Measurements from ENCODE around the gene CETP.

CETP gene

DNA sequence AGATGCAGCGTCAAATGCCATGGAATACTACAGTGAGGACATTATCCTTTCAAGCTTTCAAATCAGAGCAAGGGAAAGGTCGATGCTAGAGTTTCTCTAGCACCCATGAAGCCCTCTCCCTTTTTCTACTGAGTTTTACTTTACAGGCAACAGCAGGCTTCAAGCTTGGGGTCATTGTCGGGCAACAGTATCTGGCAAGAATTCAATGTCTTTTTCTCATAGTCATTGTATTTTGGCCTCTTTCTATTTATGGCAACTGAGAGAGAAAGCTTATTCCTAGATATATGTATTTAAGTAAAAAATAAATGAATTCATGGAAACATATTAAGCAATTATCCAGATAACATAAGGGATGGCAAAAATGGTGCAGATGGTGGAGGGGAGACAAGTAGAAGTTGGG, 364 bp upstream of the CETP start:
- Histone ChIP-seq H3K4me3 (ENCODE audit: low read depth, low read length) (no peak overlapping the region), H2AFZ (ENCODE audit: low read length, unreplicated experiment) (no peak overlapping the region), H3K36me3 (ENCODE audit: insufficient read depth, low read length) (no peaks in the 10 kb centered on the region), H3K27ac (ENCODE audit: low read depth, low read length) (peak overlapping the region; percentile 33; the same call in 1 of the 2 replicates), H3K79me2 (ENCODE audit: control insufficient read depth, insufficient read depth, low read length, unreplicated experiment) (no peaks in the 10 kb centered on the region), H3K27me3 (ENCODE audit: insufficient read depth, low read length) (no peaks in the 10 kb centered on the region), H3K4me1 (ENCODE audit: control insufficient read depth, insufficient read depth, low read length, unreplicated experiment) (peaks cover 37% of the 10 kb centered on the region)

GRCh38 chr16:56964243-56965148, 2.7 kb downstream of the CETP start:
- Histone ChIP-seq H3K27me3 (ENCODE audit: insufficient read depth, low read length) (no peaks in the 10 kb centered on the region), H3K79me2 (ENCODE audit: control insufficient read depth, insufficient read depth, low read length, unreplicated experiment) (no peaks in the 10 kb centered on the region), H3K4me1 (ENCODE audit: control insufficient read depth, insufficient read depth, low read length, unreplicated experiment) (peaks cover 40% of the 10 kb centered on the region), H3K36me3 (ENCODE audit: insufficient read depth, low read length) (no peaks in the 10 kb centered on the region), H3K4me3 (ENCODE audit: low read depth, low read length) (no peak overlapping the region), H2AFZ (ENCODE audit: low read length, unreplicated experiment) (no peak overlapping the region), H3K27ac (ENCODE audit: low read depth, low read length) (peak overlapping the region; percentile 95)

DNA sequence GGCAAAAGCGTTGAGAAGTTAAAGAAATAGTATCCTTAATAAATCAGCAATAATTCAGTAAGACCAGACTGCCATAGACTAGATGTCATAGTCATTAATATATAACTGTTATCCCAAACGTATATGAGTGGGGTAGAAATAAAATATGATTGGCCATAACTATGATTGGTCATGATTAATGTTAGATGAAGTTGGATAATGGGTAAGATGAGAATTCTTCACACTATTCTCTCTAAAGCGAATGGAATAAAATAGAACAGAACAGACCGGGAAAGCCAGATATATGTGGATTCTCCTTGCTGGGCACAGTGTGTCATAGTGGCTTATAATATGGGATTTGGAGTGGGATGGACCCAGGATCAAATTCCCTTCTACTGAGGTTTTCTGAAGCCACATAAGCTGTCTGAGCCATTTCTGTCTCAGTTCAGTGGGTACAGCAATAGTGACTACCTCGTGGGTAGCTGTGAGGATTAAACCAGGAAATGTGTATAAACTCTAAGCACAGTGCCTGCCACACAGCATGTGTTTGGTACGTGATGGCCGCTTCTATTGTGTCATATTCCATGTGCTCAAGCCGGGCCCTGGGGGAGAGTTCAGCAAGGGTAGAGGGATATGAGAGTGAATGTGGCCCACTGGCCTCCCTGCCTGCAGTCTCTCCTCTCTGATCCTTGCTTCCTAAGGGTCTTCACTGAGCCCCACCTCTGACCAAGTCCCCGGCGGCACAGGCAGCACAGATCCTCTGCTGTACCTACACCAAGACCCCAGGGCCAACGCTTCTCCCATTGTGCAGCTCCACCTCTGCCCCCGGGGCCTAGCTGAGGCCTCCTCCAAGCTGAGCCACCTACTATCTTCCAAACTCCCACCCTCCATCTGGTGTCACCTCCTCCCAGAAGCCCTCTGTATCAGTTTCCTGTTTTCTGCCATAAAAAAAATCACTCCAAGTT, 3.7 kb downstream of the CETP start:
- H3K27ac ChIP-seq (ENCODE audit: low read depth, low read length): peak overlapping the region; percentile 95
- H3K27me3 ChIP-seq (ENCODE audit: insufficient read depth, low read length): no peaks in the 10 kb centered on the region
- no peaks in the 10 kb centered on the region for H3K36me3 ChIP-seq (ENCODE audit: insufficient read depth, low read length)
- 0 out of 2 replicates have a peak overlapping the region, but pooled peaks have one; percentile 1 for H3K4me3 ChIP-seq (ENCODE audit: low read depth, low read length)
- no peaks in the 10 kb centered on the region for H3K79me2 ChIP-seq (ENCODE audit: control insufficient read depth, insufficient read depth, low read length, unreplicated experiment)
- H2AFZ ChIP-seq (ENCODE audit: low read length, unreplicated experiment): peak overlapping the region; percentile 30
- peaks cover 40% of the 10 kb centered on the region for H3K4me1 ChIP-seq (ENCODE audit: control insufficient read depth, insufficient read depth, low read length, unreplicated experiment)

- H3K4me1 ChIP-seq (ENCODE audit: control insufficient read depth, insufficient read depth, low read length, unreplicated experiment): peaks cover 35% of the 10 kb centered on the region
- H2AFZ ChIP-seq (ENCODE audit: low read length, unreplicated experiment): peak overlapping the region; percentile 30
- H3K36me3 ChIP-seq (ENCODE audit: insufficient read depth, low read length): no peaks in the 10 kb centered on the region
- H3K27me3 ChIP-seq (ENCODE audit: insufficient read depth, low read length): no peaks in the 10 kb centered on the region
- peak overlapping the region; percentile 95 for H3K27ac ChIP-seq (ENCODE audit: low read depth, low read length)
- no peak overlapping the region for H3K4me3 ChIP-seq (ENCODE audit: low read depth, low read length)
- H3K79me2 ChIP-seq (ENCODE audit: control insufficient read depth, insufficient read depth, low read length, unreplicated experiment): no peaks in the 10 kb centered on the region
Measured at GRCh38 chr16:56966093-56966475, 4.3 kb downstream of the CETP start.

GRCh38 chr16:56967733-56968132, 6.0 kb downstream of the CETP start:
- H3K27me3 ChIP-seq (ENCODE audit: insufficient read depth, low read length): no peaks in the 10 kb centered on the region
- H3K79me2 ChIP-seq (ENCODE audit: control insufficient read depth, insufficient read depth, low read length, unreplicated experiment): no peaks in the 10 kb centered on the region
- no peak overlapping the region for H3K27ac ChIP-seq (ENCODE audit: low read depth, low read length)
- H2AFZ ChIP-seq (ENCODE audit: low read length, unreplicated experiment): no peak overlapping the region
- peaks cover 26% of the 10 kb centered on the region for H3K4me1 ChIP-seq (ENCODE audit: control insufficient read depth, insufficient read depth, low read length, unreplicated experiment)
- H3K36me3 ChIP-seq (ENCODE audit: insufficient read depth, low read length): no peaks in the 10 kb centered on the region
- no peak overlapping the region for H3K4me3 ChIP-seq (ENCODE audit: low read depth, low read length)

DNA sequence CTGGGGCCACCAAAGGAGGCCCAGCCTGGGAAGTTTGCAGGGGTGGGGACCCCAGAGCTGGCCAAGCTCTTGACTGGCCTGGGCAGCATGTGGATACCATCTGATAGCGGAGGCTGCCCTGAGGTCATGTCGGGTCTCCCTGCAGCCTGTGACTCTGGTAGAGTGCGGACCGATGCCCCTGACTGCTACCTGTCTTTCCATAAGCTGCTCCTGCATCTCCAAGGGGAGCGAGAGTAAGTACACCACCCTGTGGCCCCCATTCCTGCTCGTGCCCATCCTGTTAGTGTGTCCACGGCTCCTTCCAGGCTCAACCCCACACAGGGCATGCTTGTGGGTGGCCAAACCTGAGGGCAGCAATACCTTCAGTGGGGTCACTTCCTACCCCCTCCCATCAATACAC, 8.0 kb downstream of the CETP start:
- Histone ChIP-seq H2AFZ (ENCODE audit: low read length, unreplicated experiment) (no peak overlapping the region), H3K36me3 (ENCODE audit: insufficient read depth, low read length) (no peaks in the 10 kb centered on the region), H3K79me2 (ENCODE audit: control insufficient read depth, insufficient read depth, low read length, unreplicated experiment) (no peaks in the 10 kb centered on the region), H3K27me3 (ENCODE audit: insufficient read depth, low read length) (no peaks in the 10 kb centered on the region), H3K4me3 (ENCODE audit: low read depth, low read length) (no peak overlapping the region), H3K4me1 (ENCODE audit: control insufficient read depth, insufficient read depth, low read length, unreplicated experiment) (peaks cover 21% of the 10 kb centered on the region), H3K27ac (ENCODE audit: low read depth, low read length) (no peak overlapping the region)

GRCh38 chr16:56970934-56971767, 9.4 kb downstream of the CETP start:
- Histone ChIP-seq H3K4me1 (ENCODE audit: control insufficient read depth, insufficient read depth, low read length, unreplicated experiment) (peaks cover 9% of the 10 kb centered on the region), H3K27me3 (ENCODE audit: insufficient read depth, low read length) (no peaks in the 10 kb centered on the region), H3K4me3 (ENCODE audit: low read depth, low read length) (no peak overlapping the region), H2AFZ (ENCODE audit: low read length, unreplicated experiment) (no peak overlapping the region), H3K79me2 (ENCODE audit: control insufficient read depth, insufficient read depth, low read length, unreplicated experiment) (no peaks in the 10 kb centered on the region), H3K36me3 (ENCODE audit: insufficient read depth, low read length) (no peaks in the 10 kb centered on the region), H3K27ac (ENCODE audit: low read depth, low read length) (no peak overlapping the region)

- Histone ChIP-seq H3K27ac (ENCODE audit: low read depth, low read length) (no peak overlapping the region), H3K4me3 (ENCODE audit: low read depth, low read length) (no peak overlapping the region), H3K79me2 (ENCODE audit: control insufficient read depth, insufficient read depth, low read length, unreplicated experiment) (no peaks in the 10 kb centered on the region), H2AFZ (ENCODE audit: low read length, unreplicated experiment) (no peak overlapping the region), H3K27me3 (ENCODE audit: insufficient read depth, low read length) (no peaks in the 10 kb centered on the region), H3K36me3 (ENCODE audit: insufficient read depth, low read length) (no peaks in the 10 kb centered on the region), H3K4me1 (ENCODE audit: control insufficient read depth, insufficient read depth, low read length, unreplicated experiment) (peaks cover 6% of the 10 kb centered on the region)
Measured at GRCh38 chr16:56971768-56972043, 10.0 kb downstream of the CETP start.

GRCh38 chr16:56972403-56973293, 10.9 kb downstream of the CETP start:
- Histone ChIP-seq H3K79me2 (ENCODE audit: control insufficient read depth, insufficient read depth, low read length, unreplicated experiment) (no peaks in the 10 kb centered on the region), H3K4me1 (ENCODE audit: control insufficient read depth, insufficient read depth, low read length, unreplicated experiment) (peaks cover 4% of the 10 kb centered on the region), H3K36me3 (ENCODE audit: insufficient read depth, low read length) (no peaks in the 10 kb centered on the region), H2AFZ (ENCODE audit: low read length, unreplicated experiment) (no peak overlapping the region), H3K4me3 (ENCODE audit: low read depth, low read length) (no peak overlapping the region), H3K27me3 (ENCODE audit: insufficient read depth, low read length) (no peaks in the 10 kb centered on the region), H3K27ac (ENCODE audit: low read depth, low read length) (no peak overlapping the region)
